ENCODE results near the gene GRM7.

The GRM7 gene

GRCh38 chr3:6860954-6861624 lies at the start of gene GRM7:
Gene GRM7 (plus strand): TSS chr3:6861115.
- no peaks in the 10 kb centered on the region for H3K79me2 ChIP-seq (ENCODE audit: low read length)
- no peak within 1 kb of the TSS for H3K27ac ChIP-seq (ENCODE audit: low read length)
- no peaks in the 10 kb centered on the region for H3K27me3 ChIP-seq (replicated peaks; ENCODE audit: insufficient read depth, low read length)
- no peaks in the 10 kb centered on the region for H3F3A ChIP-seq (ENCODE audit: insufficient read depth, low read length)
- H3K36me3 ChIP-seq (replicated peaks; ENCODE audit: insufficient read depth, low read length), result no peaks in the 10 kb centered on the region
- H3K4me3 ChIP-seq (ENCODE audit: low read length), result no peak within 1 kb of the TSS
- H3K4me1 ChIP-seq (ENCODE audit: low read length), result no peaks in the 10 kb centered on the region
- no peaks in the 10 kb centered on the region for H4K20me1 ChIP-seq (ENCODE audit: insufficient read depth, low read length)
- no peak within 1 kb of the TSS for H3K9ac ChIP-seq (ENCODE audit: low read length)
- no peak within 1 kb of the TSS for H3K4me2 ChIP-seq (ENCODE audit: low read depth, low read length)
- DNase-seq, result no peak
- no peak for TF ChIP-seq EZH2phosphoT487 (IDR thresholded peaks at IDR 0.05; ENCODE audit: low read length)
- TF ChIP-seq EZH2 (optimal IDR thresholded peaks at IDR 0.05; ENCODE audit: low read depth, low read length), result no peak
- TF ChIP-seq, protein P1, sequence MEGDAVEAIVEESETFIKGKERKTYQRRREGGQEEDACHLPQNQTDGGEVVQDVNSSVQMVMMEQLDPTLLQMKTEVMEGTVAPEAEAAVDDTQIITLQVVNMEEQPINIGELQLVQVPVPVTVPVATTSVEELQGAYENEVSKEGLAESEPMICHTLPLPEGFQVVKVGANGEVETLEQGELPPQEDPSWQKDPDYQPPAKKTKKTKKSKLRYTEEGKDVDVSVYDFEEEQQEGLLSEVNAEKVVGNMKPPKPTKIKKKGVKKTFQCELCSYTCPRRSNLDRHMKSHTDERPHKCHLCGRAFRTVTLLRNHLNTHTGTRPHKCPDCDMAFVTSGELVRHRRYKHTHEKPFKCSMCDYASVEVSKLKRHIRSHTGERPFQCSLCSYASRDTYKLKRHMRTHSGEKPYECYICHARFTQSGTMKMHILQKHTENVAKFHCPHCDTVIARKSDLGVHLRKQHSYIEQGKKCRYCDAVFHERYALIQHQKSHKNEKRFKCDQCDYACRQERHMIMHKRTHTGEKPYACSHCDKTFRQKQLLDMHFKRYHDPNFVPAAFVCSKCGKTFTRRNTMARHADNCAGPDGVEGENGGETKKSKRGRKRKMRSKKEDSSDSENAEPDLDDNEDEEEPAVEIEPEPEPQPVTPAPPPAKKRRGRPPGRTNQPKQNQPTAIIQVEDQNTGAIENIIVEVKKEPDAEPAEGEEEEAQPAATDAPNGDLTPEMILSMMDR (IDR thresholded peaks at IDR 0.05; ENCODE audit: low read length), result no peak
- H2AFZ ChIP-seq (ENCODE audit: low read length), result no peak within 1 kb of the TSS
- H3K9me3 ChIP-seq (replicated peaks; ENCODE audit: insufficient read depth, low read length), result no peaks in the 10 kb centered on the region
- H3K9me2 ChIP-seq (replicated peaks; ENCODE audit: insufficient read depth, low read length), result no peaks in the 10 kb centered on the region

- Histone ChIP-seq H3K27ac (ENCODE audit: low read length) (no peak overlapping the region), H3K4me3 (ENCODE audit: low read length) (no peak overlapping the region), H3K27me3 (replicated peaks; ENCODE audit: insufficient read depth, low read length) (no peaks in the 10 kb centered on the region), H3K36me3 (replicated peaks; ENCODE audit: insufficient read depth, low read length) (no peaks in the 10 kb centered on the region), H3K9me3 (replicated peaks; ENCODE audit: insufficient read depth, low read length) (no peaks in the 10 kb centered on the region), H3K9ac (ENCODE audit: low read length) (no peak overlapping the region), H3K79me2 (ENCODE audit: low read length) (no peaks in the 10 kb centered on the region), H2AFZ (ENCODE audit: low read length) (no peak overlapping the region), H3K4me2 (ENCODE audit: low read depth, low read length) (no peak overlapping the region), H3K4me1 (ENCODE audit: low read length) (no peaks in the 10 kb centered on the region), H4K20me1 (ENCODE audit: insufficient read depth, low read length) (no peaks in the 10 kb centered on the region), H3F3A (ENCODE audit: insufficient read depth, low read length) (no peaks in the 10 kb centered on the region), H3K9me2 (replicated peaks; ENCODE audit: insufficient read depth, low read length) (no peaks in the 10 kb centered on the region)
- DNase-seq, result no peak
- TF ChIP-seq EZH2phosphoT487 (IDR thresholded peaks at IDR 0.05; ENCODE audit: low read length) (no peak), EZH2 (optimal IDR thresholded peaks at IDR 0.05; ENCODE audit: low read depth, low read length) (no peak)
- TF ChIP-seq, protein P1 (IDR thresholded peaks at IDR 0.05; ENCODE audit: low read length), result no peak
Observed at GRCh38 chr3:6821411-6821810, 39.5 kb upstream of the GRM7 start.

DNA sequence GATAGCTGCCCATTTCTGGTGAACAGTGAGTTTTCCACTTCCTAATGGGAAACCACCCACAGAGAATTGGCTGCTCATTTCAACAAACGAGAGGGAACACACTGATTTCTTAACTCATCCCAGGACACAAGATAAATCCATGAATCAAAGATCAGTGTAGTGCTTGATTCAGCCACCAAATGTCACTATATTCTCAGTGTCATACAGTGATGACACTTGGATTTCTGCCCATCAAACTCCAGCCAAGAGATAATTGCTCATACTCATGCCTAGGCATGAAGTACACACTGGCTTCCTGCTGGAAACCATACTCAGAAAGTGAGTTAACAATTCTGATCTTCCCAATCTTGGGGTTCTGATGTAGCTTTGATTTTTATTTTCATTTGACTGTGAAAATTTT lies 35.4 kb upstream of the GRM7 start:
- H3K27ac ChIP-seq (ENCODE audit: low read length), result no peak overlapping the region

GRCh38 chr3:6827453-6827852 lies 33.5 kb upstream of the GRM7 start:
- H3K79me2 ChIP-seq (ENCODE audit: low read length), result no peaks in the 10 kb centered on the region
- H3K27ac ChIP-seq (ENCODE audit: low read length), result no peak overlapping the region
- TF ChIP-seq EZH2 (optimal IDR thresholded peaks at IDR 0.05; ENCODE audit: low read depth, low read length), result no peak
- no peaks in the 10 kb centered on the region for H3K27me3 ChIP-seq (replicated peaks; ENCODE audit: insufficient read depth, low read length)
- no peaks in the 10 kb centered on the region for H3K4me1 ChIP-seq (ENCODE audit: low read length)
- H3K9me3 ChIP-seq (replicated peaks; ENCODE audit: insufficient read depth, low read length), result no peaks in the 10 kb centered on the region
- no peaks in the 10 kb centered on the region for H3K36me3 ChIP-seq (replicated peaks; ENCODE audit: insufficient read depth, low read length)
- H3K4me2 ChIP-seq (ENCODE audit: low read depth, low read length), result no peak overlapping the region
- no peaks in the 10 kb centered on the region for H3F3A ChIP-seq (ENCODE audit: insufficient read depth, low read length)
- H3K9ac ChIP-seq (ENCODE audit: low read length), result no peak overlapping the region
- H3K4me3 ChIP-seq (ENCODE audit: low read length), result no peak overlapping the region
- H3K9me2 ChIP-seq (replicated peaks; ENCODE audit: insufficient read depth, low read length), result no peaks in the 10 kb centered on the region
- no peak for DNase-seq
- H2AFZ ChIP-seq (ENCODE audit: low read length), result no peak overlapping the region
- no peaks in the 10 kb centered on the region for H4K20me1 ChIP-seq (ENCODE audit: insufficient read depth, low read length)

More for the DNA sequence above, 35.4 kb upstream of the GRM7 start:
- H3K9ac ChIP-seq (ENCODE audit: low read length), result no peak overlapping the region
- no peaks in the 10 kb centered on the region for H3K27me3 ChIP-seq (replicated peaks; ENCODE audit: insufficient read depth, low read length)
- H3K79me2 ChIP-seq (ENCODE audit: low read length), result no peaks in the 10 kb centered on the region
- no peaks in the 10 kb centered on the region for H3F3A ChIP-seq (ENCODE audit: insufficient read depth, low read length)
- H3K9me3 ChIP-seq (replicated peaks; ENCODE audit: insufficient read depth, low read length), result no peaks in the 10 kb centered on the region
- H3K9me2 ChIP-seq (replicated peaks; ENCODE audit: insufficient read depth, low read length), result no peaks in the 10 kb centered on the region
- H3K4me3 ChIP-seq (ENCODE audit: low read length), result no peak overlapping the region
- no peaks in the 10 kb centered on the region for H3K36me3 ChIP-seq (replicated peaks; ENCODE audit: insufficient read depth, low read length)
- H4K20me1 ChIP-seq (ENCODE audit: insufficient read depth, low read length), result no peaks in the 10 kb centered on the region
- TF ChIP-seq EZH2phosphoT487 (IDR thresholded peaks at IDR 0.05; ENCODE audit: low read length), result no peak
- DNase-seq, result no peak
- no peaks in the 10 kb centered on the region for H3K4me1 ChIP-seq (ENCODE audit: low read length)
- no peak overlapping the region for H3K4me2 ChIP-seq (ENCODE audit: low read depth, low read length)
- H2AFZ ChIP-seq (ENCODE audit: low read length), result no peak overlapping the region
